Tibial nerve (tissue), 4 donors: ENCODE measurements around the gene WARS2.

Source experiments
- CTCF ChIP-seq, 5 experiments: fragments of 200-600 bp in 3 of 5; fragments of 450-650 bp in 2 of 5; sonication (generic) in 3 of 5; IDR thresholded peaks; one replicate each; pipeline ENCODE4 v1.5.1; 2016 to 2019; ENCODE audit warnings: antibody characterized with exemption in 5 of 5, mild to moderate bottlenecking in 3 of 5, moderate library complexity in 2 of 5
- EP300 ChIP-seq, 2 donors: sonication (generic); formaldehyde crosslinking; IDR thresholded peaks; one replicate each; pipeline ENCODE4 v1.6.1; 2017; ENCODE audit warnings: antibody characterized with exemption in 2 of 2, mild to moderate bottlenecking in 1 of 2
- POLR2A ChIP-seq, 2 donors: fragments of 450-650 bp; IDR thresholded peaks; one replicate each; pipeline ENCODE4 v1.6.1; 2017; ENCODE audit warnings: antibody characterized with exemption in 2 of 2, mild to moderate bottlenecking in 2 of 2, moderate library complexity in 2 of 2

GRCh38 chr1:119034359-119034758, 106.1 kb downstream of the WARS2 start:
- no peak for TF ChIP-seq CTCF (IDR thresholded peaks at IDR 0.05)
- no peak for TF ChIP-seq POLR2A (IDR thresholded peaks at IDR 0.05)
- TF ChIP-seq EP300 (IDR thresholded peaks at IDR 0.05), result no peak
